NAMALWA (cell line): Measurements from ENCODE around the gene MBTPS2.
"Not testable (repeated sequence)": the region's sequence is repeated elsewhere in the genome, so short reads cannot be mapped to it uniquely, and the experiment has no call there.

Experiments
- DNase-seq: peaks from one replicate; pipeline ENCODE4 v3.0.0-alpha.2; 2015; ENCODE audit warnings: low spot score

The MBTPS2 gene

DNA sequence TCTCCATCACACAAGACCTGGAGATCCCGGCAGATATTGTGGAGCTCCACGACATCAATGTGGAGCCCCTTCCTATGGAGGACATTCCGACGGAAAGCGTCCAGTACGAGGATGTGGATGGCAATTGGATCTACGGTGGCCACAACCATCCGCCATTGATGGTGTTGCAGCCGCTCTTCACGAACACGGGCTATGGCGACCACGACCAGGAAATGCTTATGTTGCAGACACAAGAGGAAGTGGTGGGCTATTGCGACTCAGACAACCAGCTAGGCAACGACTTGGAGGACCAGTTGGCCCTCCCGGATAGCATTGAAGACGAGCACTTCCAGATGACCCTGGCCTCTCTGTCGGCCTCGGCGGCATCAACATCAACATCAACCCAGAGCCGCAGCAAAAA lies 17.1 kb downstream of the MBTPS2 start:
- DNase-seq: no peak

DNA sequence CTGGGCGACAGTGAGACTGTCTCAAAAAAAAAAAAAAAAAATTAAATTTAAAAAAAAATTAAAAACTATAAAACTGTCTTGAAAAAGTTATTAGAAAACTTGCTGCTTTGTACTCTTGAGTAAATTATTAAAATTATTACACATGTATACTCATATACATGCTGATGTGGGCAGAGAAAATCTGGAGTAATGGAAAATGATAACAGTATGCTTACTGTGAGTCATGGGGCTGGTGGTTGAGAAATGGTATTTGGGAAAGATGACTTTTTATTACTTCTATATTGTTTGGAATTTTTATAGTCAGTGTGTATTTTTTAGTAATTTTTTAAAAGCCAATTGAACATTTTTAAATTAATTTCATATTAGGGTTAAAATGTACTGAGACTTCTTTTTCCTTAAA lies 23.8 kb downstream of the MBTPS2 start:
- DNase-seq: no peak

DNA sequence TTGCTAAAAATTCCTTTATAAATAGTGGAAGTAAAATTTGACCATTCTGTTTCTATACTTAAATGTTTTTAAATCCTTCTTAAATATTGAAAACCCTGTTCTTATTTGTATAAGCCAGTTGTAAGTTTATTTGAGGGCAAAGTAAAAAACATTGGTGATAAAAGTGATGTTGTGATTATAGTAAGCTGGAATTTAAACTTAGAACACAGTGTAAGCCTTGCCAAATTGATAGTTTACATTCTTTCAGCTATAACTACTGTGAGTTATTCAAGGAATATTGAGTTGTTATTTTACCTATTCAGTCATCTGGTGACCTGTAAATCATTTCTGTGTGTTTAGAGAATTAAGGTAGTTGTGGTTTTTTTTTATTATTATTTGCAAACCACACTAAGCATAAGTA lies 26.0 kb downstream of the MBTPS2 start:
- DNase-seq: no peak

DNA sequence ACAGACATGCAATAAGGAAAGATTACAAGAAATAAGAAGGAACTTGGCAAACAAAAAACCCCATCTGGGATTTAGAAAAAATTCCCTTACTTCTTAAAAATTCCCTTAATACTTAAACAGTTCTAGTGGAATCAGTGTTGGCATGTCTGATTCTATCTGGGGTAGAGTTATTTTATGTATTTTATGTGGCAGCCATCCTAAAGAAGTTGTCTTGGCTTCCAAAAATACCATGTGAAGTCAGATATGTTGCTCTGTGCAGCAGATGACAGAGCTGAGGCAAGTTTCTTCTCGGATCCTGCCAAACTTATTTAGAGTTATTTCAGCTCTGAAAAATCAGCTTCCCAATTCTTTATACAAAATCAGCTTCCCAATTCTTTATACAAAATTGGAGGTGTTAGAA lies 31.1 kb downstream of the MBTPS2 start:
- DNase-seq: no peak

DNA sequence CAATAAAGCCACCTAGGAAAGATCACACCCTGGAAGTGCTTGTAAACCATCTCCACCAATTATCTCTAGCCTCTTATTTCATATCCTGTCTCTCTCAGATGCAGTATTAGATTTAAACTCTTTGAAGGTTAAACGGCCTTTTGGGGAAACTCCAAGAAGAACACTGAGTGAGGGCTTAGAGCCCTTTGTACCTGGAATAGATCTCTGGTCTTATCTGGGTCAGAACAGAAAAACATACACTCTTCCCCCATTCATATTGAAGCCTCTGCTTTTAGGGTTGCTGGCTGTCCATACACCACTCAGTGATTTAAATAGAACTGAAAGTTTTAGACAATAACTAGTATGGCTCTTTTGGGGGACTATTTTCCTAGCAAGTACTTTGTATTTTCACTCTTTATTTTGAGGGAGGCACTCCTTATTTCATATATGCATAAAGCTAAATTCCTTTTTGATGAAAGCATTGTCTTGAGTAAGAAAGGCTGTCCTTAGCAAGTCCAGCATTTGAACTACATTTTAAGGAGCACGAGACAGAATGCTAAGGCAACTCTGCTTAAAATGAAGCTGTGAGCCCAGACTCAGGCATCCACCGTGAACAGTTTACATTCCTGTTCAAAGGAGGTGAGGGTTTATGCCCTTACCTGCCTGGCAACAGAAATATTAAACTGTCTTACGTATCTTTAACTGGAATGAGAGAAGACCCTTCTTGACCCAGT lies 33.8 kb downstream of the MBTPS2 start:
- no peak for DNase-seq

DNA sequence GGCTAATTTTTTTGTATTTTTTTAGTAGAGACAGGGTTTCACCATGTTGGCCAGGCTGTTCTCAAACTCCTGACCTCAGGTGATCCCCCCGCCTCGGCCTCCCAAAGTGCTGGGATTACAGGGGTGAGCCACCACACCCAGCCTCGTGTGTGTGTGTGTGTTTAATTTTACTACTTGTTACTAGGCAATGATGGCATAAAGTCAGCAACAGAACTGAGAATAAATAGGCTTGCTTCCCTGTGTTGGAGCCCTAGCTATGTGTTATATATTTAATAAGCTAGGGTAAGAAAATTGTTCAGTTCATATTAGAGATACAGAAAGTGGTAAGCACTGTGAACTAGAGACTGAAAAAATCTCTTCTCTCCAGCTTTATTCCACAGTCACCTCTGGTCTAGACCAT lies 34.8 kb downstream of the MBTPS2 start:
- not testable (repeated sequence) for DNase-seq

DNA sequence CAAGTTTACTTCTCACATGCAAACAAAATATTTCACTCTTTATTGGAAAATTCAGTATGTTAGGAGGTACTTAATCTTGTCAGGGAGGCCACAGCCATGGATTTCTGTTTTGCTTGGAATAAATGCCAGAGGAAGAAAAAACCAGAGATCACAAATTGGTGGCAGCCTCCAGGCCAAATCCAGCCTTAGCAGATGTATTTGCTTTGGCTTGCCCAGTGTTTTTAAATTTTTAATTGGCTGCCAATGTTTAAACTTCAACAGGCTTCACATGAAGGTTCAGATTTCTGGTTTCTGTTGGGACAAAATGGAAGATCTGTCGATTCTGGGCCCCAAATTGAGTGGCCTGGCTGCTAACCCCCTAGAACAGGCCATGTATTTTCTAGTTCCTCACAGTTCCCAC lies 35.6 kb downstream of the MBTPS2 start:
- no peak for DNase-seq

DNA sequence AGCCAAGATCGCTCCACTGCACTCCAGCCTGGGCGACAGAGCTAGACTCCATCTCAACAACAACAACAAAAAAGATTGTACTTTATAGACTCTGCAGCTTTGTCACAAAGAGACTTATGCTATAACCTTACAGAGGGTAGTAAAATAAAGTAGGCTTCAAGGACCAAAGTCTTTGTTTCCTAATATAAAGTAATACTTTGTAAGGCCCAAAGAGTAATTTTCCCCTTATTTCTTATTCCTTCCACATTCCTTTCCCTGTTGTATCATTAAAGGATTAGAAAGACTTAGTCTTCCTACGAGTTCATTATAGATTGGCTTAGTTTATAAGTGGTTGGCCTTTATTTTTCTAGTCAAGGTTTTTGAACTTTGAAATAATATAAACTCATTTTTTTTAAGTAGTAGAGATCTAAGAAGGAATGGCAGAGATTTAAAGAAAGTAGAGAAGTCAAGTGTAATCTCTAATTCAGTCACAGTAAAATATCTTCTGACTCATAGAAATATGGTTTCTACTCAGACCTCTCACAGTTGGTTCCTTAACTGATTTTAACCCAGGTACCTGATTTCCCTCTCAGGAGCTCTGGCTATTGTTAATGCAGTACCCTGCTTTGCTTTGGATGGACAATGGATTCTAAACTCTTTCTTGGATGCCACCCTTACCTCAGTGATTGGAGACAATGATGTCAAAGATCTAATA lies 42.6 kb downstream of the MBTPS2 start:
- no peak for DNase-seq

DNA sequence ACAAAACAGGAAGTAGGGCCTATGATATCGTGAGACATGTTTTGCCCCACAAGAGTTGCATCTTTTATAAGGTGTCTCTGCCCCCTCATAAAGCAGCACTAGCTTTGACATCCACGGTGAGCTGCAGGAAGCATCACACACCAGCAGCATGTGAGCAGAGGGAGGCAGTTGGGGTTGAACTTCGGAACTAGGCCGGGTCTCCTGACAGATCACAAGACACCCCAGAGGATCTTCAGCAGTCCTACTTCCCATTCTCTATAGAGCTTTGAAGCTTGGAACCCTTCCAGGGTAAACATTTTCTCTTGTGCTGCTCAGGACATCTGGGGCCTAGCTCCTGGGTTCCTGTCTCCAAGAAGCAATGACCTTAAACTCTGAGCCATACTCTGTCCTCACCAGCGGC lies 43.8 kb downstream of the MBTPS2 start:
- DNase-seq: no peak

DNA sequence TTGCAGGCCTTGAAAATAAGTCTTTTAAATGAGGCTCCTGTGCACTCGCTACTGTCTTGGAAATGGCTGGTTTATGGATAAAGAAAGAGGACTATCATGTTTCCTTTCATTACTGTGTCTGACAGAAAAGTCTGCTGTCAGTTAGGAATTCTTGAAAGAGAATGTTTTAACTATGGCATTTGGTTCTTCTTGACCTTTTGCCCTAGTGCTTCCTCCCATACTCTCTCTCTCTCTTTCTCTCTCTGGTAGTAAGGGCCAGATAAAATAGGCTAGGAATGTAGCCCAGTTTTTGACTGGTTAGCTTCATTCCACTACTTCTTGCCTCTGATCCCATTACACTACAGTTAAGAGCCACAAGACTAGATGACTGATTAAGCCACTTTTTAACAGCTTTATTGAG lies 46.2 kb downstream of the MBTPS2 start:
- DNase-seq: no peak

DNA sequence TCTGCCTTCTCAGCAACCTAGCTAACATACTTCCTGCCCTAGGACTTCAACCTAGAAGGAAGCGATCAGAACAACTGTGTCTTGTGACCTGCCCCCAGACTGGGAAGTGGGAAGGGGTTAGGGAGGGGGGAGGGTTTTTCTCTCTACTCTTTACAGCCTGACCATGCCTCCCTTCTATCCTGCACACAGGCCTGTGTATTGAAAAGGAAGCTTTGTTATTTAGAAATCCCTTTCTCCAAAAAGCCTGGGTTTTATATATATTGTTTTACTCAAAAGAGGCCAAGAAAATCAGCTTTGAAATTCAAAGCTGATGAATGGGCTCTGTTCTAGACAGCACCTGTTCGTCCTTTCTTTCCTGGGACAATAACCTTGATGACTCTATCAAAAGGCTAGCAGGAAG lies 65.9 kb downstream of the MBTPS2 start:
- no peak for DNase-seq

DNA sequence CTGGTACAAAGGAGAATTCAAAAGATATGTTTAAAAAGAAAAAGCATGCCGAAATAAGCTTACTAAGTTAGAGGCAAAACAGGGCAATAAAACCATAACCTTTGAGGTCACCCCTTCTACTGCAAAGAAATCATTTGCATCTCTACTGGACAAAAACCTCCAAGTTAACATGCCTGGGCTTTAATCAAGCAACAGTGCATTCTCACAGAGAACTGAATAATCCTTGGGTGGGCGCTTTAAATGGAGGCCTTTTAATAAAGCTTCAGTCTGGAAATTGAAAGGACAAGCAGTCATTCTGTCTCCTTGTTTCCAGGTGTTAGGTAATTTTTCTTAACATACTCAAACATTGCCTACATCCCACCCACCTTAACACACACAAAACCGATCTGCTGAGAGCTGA lies 66.5 kb downstream of the MBTPS2 start:
- DNase-seq: no peak

DNA sequence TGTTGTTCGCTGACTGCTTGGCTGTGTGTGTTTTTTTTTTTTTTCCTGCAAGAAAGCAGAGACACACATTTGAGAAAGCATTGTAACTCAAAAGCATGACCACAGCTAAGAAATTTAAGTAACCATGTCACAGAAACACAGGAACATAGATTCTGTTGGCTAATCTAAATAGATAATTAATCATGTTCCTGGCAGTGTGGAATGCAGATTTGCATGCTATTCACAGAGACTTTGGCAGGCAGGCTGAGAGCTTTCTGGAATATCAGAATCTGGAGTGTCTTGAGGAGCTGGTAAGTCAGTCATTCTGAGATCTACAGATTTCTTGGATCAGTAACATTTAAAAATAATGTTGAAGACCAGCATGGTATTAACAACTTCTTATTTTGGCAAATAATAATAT lies 67.8 kb downstream of the MBTPS2 start:
- no peak for DNase-seq

DNA sequence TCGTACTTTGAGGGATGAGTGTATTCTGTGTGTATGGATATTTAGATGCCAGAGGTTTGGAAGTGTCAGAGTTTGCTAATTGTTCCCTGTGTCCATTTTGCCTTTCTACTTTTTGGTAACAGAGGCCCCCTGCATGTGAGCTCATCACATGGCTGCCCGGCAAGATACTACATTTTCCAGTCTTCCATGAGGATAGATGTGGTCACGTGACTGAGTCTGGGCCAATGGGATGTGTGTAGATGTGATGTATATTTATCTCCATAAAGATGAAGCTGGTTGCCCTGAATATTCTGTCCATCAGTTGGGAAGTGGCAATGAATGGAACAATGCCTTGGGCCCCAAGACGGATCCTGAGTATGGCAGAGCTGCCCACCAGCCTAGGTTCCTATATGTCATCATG lies 72.1 kb downstream of the MBTPS2 start:
- DNase-seq: no peak

DNA sequence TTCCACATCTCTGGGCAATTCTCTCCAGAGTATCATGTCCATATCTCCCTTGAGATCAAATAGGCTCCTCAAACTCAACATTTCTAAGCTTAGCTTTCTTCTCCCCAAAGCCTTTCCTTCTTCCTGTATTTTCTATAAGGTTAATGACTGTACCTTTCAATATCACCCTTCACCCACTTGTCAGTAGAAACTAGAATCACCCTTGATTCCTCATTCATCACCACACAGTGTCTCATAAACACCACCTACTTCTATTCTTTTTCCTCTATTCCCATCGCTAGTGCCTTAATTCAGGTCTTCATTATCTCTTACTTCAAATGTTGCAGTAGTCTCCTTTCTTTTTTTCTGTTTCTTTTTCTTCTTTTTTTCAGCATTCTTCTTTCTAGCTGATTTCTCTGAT lies 72.8 kb downstream of the MBTPS2 start:
- no peak for DNase-seq

DNA sequence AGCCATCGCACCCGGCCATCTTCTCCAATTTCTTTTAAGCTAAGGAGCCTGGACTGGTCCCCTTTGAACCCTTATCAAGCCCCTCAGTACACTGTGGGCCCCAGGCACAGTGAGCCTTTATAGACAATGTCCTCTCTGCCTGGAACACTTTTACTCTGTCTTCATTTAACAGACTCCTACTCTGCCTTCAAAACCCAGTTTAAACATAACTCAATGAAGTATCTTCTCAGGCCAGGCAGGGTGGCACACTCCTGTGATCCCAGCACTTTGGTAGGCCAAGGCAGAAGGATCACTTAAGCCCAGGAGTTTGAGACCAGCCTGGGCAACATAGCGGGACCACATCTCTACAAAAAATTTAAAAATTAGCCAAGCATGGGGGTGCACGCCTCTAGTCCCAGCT lies 73.6 kb downstream of the MBTPS2 start:
- no peak for DNase-seq

DNA sequence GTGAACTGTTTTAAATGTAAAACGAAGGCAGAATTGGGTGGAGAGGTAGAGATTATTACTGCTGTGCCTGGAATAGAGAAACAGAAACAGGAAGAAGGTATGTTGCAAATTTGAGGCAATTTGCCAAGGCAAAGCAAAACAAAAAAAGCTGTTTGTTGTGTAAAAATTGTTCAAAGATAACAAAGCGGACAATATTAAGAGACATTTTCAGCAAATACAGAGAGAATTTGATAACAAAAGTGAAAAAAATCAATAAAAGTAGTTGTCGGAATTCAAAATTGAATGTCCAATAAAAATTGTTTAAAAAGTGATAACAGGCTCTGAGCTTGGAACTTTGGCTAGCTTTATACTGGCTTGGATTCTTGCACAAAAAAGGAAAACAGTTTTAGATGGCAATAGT lies 86.7 kb downstream of the MBTPS2 start:
- DNase-seq: no peak

DNA sequence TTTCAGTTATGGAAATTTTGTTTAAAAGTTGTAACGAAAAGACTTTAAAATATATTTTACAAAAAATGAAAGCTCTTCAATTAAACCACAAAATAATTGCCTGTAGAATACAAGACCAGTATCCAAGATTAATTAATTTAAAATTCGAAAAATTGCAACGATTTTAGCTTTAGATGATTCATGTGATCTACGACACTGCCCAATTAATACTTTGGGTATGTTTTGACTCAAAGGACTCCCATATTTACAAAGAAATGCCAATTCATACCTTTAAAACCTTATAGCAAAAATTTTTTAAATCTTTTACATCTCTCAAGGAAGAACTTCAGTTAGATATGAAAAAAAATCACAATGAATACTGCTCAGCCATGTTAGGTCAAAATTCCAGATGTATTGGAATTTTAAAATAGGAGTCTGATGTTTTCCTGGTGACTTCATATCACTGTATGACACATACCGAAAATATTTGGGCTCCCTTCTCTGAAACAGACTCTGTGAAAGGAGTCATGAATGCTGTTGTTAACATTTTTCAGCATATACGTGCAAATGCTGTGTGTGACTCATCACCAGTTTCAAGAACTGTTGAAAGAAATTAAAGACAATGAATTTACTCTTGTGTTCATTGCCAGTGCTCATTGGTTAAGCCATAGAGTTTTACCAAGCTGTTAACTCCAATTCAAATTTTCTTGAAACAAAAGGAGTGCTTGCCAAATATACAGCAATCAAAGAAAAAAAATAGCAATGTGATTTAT lies 87.3 kb downstream of the MBTPS2 start:
- DNase-seq: no peak

DNA sequence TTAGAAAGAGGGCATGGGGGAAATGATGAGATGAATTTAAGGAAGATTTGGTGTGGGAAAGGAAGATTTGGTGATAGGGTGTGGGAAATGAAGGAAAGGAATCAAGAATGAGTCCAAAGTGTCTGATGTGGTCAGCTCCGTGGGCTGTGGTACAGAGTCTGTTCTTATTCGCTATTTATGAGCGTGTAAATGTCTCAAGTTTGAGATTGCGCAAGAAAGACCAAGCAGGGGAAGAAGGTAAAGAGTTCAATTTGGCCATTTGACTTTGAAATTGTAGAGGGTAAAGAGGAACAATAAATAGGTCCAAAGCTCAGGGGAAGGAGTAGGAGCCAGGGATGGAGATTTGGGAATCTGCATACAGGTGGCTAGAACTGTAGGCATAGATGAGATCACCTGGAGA lies 89.8 kb downstream of the MBTPS2 start:
- no peak for DNase-seq

DNA sequence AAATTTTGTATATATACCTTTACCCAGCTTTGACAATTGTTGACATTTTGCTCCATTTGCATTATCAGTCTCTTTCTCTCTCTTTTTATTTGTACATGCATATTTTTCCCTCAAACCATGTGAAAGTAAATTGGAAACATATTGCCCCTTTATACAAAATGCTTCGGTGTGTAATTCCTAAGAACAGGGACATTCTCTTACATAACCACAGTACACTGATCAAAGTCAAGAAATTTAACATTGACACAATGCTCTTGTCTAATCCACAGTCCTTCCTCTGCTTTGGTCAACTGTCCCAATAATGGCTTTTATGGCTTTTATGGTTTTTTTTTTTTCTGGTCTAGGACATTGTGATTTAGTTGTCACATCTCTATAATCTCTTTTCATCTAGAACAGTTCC lies 91.6 kb downstream of the MBTPS2 start:
- no peak for DNase-seq

DNA sequence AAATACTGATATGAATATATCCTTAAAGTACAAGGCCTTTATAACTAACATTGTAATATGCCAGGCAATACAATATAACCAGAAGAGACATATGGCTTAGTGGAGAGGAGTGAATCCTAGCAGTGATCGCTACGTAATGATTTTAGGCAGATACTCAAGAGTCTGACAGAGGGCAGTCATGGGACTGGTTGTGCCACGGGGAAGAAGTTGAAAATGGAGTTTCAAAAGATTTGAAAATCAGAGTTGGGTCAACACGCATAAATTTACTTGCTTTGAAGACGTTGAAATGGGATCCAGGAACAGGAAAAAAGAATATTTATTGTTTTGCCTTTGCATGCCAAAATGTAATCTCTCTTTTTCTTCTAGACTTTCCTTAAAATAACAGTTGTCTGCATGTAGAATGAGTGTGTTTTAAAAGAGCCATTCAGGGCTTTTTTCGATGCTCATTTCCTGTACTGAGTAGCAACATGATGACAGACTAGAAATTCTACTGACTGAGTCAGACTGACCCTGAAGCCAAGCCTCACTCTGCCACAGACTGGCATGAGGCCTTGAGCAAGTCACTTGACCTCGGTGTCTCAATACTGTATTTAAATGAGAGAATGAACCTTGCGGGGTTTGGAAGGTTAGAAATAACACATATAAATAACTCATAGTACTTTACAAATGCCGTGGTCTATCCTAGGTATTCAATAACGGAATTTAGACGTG lies 93.0 kb downstream of the MBTPS2 start:
- DNase-seq: no peak

DNA sequence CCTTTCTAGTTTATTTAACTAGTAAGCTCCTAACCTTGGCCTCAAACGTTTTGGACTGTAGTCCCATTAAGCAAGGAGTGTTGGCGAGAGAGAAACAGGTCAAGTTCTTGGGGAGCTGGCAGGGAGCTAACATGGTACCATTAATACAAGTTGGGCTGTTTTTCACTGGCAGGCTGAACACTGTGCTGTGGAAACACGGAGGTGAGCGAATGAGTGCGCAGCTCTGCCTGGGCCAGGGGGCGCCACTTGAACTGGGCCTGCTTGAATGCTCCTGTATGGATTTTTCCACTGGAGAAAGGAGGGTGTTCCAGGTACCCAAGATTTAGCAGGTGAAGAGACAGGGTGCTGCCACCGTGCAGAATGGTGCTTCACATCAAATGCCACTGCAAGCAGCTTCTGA lies 93.7 kb downstream of the MBTPS2 start:
- no peak for DNase-seq

DNA sequence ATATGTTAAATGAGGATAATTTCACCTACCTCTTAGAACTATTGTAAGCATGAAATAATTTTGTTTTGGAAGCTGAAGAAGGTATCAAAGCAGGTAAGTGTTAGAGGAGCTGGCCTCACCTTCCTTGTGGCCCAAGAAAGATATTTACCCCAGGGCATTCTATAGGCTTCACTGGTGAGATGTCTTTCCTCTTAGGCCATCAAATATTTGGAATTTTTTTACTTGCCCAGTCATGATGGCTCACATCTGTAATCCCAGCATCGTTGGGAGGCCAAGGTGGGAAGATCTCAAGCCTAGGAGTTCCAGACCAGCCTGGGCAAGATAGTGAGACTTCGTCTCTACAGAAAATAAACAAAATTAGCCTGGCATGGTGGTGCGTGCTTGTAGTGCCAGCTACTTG lies 95.0 kb downstream of the MBTPS2 start:
- no peak for DNase-seq
